ENCODE data around the gene SKAP2. TPM values are rescaled to one million over a fixed set of nuclear protein-coding genes. Genes with fewer than 3 reads are reported as not detected.

Gene SKAP2
- polyA plus RNA-seq, 1 of the 3 experiments (the other 2 are of a cell fraction) = 0.69 TPM

DNA sequence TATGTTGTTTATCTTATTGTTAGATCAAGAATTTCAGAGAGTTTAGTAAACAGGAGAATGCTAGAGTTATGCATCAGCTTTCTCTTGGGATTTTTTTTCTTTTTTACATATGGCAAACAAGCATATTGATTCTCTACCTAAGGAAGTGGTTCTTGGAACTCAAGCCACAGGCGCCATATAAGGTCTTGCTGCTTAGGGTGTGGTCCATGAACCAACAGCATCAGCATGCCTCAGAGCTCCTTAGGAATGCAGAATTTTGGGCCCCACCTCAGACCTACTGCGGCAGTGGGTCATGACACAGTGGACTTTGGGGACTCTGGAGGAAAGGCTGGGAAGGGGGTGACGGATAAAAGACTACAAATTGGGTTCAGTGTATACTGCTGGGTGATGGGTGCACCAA lies 230.8 kb downstream of the SKAP2 start (continued):
- TF ChIP-seq, protein P1, sequence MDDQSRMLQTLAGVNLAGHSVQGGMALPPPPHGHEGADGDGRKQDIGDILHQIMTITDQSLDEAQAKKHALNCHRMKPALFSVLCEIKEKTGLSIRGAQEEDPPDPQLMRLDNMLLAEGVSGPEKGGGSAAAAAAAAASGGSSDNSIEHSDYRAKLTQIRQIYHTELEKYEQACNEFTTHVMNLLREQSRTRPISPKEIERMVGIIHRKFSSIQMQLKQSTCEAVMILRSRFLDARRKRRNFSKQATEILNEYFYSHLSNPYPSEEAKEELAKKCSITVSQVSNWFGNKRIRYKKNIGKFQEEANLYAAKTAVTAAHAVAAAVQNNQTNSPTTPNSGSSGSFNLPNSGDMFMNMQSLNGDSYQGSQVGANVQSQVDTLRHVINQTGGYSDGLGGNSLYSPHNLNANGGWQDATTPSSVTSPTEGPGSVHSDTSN (IDR thresholded peaks at IDR 0.05) = no peak
- TF ChIP-seq, protein P2, sequence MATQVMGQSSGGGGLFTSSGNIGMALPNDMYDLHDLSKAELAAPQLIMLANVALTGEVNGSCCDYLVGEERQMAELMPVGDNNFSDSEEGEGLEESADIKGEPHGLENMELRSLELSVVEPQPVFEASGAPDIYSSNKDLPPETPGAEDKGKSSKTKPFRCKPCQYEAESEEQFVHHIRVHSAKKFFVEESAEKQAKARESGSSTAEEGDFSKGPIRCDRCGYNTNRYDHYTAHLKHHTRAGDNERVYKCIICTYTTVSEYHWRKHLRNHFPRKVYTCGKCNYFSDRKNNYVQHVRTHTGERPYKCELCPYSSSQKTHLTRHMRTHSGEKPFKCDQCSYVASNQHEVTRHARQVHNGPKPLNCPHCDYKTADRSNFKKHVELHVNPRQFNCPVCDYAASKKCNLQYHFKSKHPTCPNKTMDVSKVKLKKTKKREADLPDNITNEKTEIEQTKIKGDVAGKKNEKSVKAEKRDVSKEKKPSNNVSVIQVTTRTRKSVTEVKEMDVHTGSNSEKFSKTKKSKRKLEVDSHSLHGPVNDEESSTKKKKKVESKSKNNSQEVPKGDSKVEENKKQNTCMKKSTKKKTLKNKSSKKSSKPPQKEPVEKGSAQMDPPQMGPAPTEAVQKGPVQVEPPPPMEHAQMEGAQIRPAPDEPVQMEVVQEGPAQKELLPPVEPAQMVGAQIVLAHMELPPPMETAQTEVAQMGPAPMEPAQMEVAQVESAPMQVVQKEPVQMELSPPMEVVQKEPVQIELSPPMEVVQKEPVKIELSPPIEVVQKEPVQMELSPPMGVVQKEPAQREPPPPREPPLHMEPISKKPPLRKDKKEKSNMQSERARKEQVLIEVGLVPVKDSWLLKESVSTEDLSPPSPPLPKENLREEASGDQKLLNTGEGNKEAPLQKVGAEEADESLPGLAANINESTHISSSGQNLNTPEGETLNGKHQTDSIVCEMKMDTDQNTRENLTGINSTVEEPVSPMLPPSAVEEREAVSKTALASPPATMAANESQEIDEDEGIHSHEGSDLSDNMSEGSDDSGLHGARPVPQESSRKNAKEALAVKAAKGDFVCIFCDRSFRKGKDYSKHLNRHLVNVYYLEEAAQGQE (IDR thresholded peaks at IDR 0.05; ENCODE audit: low read depth, low read length) = no peak

DNA sequence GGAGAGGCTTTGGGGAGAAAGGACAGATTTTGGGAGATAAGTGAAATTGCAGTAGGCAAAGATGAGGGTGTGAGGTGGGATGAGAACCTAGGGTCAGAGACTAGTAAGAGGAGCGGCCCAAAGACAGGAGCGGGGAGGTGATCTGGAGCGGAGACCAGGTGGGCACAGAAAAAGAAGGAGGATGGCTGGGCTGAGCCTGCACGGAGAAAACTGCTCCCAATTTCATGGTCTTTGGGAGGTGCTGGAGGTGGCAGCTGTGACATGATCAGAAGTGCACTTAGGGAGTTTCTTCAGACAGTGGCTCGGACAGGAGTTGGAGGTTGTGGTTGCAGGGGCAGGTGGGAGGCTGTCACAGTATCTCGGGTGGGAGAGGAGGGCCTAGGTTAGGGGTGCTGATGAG lies 232.8 kb downstream of the SKAP2 start:
- no peak overlapping the region for H3K27ac ChIP-seq (ENCODE audit: low read depth in 2 of 2, low read length in 1 of 2)
- no peak overlapping the region for H3K4me3 ChIP-seq (ENCODE audit: low read depth in 2 of 2, low read length in 1 of 2)
- no peak for DNase-seq
- POLR2A ChIA-PET = no interaction called here
- TF ChIP-seq NRF1 (IDR thresholded peaks at IDR 0.05; ENCODE audit: low read depth, low read length) (no peak), FOXM1 (IDR thresholded peaks at IDR 0.05; ENCODE audit: low read depth) (no peak), RXRA (IDR thresholded peaks at IDR 0.05; ENCODE audit: borderline replicate concordance, low read depth) (no peak), RAD21 (IDR thresholded peaks at IDR 0.05; ENCODE audit: low read length) (no peak)
- H4K20me1 ChIP-seq (ENCODE audit: insufficient read depth) = no peaks in the 10 kb centered on the region
- H3K9me2 ChIP-seq = no peaks in the 10 kb centered on the region
- H3K9ac ChIP-seq = no peak overlapping the region
- peaks cover 0 to 4% of the 10 kb centered on the region in 2 experiments; a peak in 1 of 4 replicates for H3K4me1 ChIP-seq (ENCODE audit: control insufficient read depth in 1 of 2, insufficient read depth in 2 of 2, low read depth in 1 of 2, low read length in 1 of 2)
- no peaks in the 10 kb centered on the region for H3K79me2 ChIP-seq (ENCODE audit: insufficient read depth)
- CTCF ChIA-PET = interaction anchor here (1.0 kb wide), 1 partner anchor 263 kb away, joined by 3 read pairs; no protein-coding TSS in a partner anchor
- WGBS (ENCODE audit: low lambda C conversion rate) = 65% methylated on average over 6 of the region's 6 CpGs
- H2AFZ ChIP-seq (ENCODE audit: low read depth) = no peak overlapping the region
- H3K36me3 ChIP-seq (replicated peaks in 1 of 2; ENCODE audit: control insufficient read depth in 1 of 2, insufficient read depth in 2 of 2, low read length in 1 of 2) = no peaks in the 10 kb centered on the region
- H3K4me2 ChIP-seq = no peak overlapping the region
- no peaks in the 10 kb centered on the region for H3K27me3 ChIP-seq (ENCODE audit: insufficient read depth)
- no peaks in the 10 kb centered on the region for H3K9me3 ChIP-seq
- no peaks in the 10 kb centered on the region for H3F3A ChIP-seq (replicated peaks; ENCODE audit: insufficient read depth)

DNA sequence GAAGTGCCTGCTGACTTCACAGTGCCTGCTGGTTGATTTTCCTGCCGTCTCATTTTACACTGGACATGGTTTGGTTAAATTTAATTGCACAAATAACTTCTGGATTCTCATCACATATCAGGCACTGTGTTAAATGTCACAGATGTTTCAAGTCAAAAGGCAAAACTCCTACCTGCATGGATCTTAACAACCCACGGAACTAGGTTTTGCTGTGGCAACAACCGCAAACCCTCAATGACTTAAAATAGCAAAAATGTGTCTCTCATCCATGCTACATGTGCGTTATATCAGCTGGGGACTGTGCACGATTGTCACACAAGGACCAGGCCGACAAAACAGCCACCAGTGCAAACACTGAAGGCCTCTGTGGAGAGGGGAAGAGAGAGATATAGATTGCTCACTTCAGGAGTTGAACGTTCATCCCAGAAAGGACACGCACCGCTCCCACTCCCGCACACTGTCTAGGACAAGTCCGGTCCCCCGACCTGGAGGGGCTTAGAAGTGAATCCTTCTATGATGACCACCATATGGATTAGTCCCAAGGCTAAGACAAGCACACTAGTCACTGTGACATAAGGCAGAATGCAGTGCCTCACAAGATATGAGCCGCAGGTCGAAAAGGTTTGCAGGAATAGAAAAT lies 233.3 kb downstream of the SKAP2 start:
- no peaks in the 10 kb centered on the region for H3K9me2 ChIP-seq
- no peaks in the 10 kb centered on the region for H4K20me1 ChIP-seq (ENCODE audit: insufficient read depth)
- H3K36me3 ChIP-seq (replicated peaks in 1 of 2; ENCODE audit: control insufficient read depth in 1 of 2, insufficient read depth in 2 of 2, low read length in 1 of 2) = no peaks in the 10 kb centered on the region
- H2AFZ ChIP-seq (ENCODE audit: low read depth) = no peak overlapping the region
- no peak overlapping the region for H3K27ac ChIP-seq (ENCODE audit: low read depth in 2 of 2, low read length in 1 of 2)
- no peak for DNase-seq
- no peaks in the 10 kb centered on the region for H3K27me3 ChIP-seq (ENCODE audit: insufficient read depth)
- CTCF ChIA-PET = interaction anchor here (2.2 kb wide), 1 partner anchor 36 kb away, joined by 7 read pairs; no protein-coding TSS in a partner anchor
- POLR2A ChIA-PET = no interaction called here
- no peak overlapping the region for H3K9ac ChIP-seq
- H3K79me2 ChIP-seq (ENCODE audit: insufficient read depth) = no peaks in the 10 kb centered on the region
- H3K9me3 ChIP-seq = no peaks in the 10 kb centered on the region
- peaks cover 0 to 4% of the 10 kb centered on the region in 2 experiments; a peak in 1 of 4 replicates for H3K4me1 ChIP-seq (ENCODE audit: control insufficient read depth in 1 of 2, insufficient read depth in 2 of 2, low read depth in 1 of 2, low read length in 1 of 2)
- 57% methylated on average over 14 of the region's 14 CpGs for WGBS (ENCODE audit: low lambda C conversion rate)
- H3K4me2 ChIP-seq = no peak overlapping the region
- no peaks in the 10 kb centered on the region for H3F3A ChIP-seq (replicated peaks; ENCODE audit: insufficient read depth)
- H3K4me3 ChIP-seq (ENCODE audit: low read depth in 2 of 2, low read length in 1 of 2) = no peak overlapping the region
- no peak for TF ChIP-seq MXI1 (IDR thresholded peaks at IDR 0.05; ENCODE audit: low read depth, low read length)
- TF ChIP-seq, protein P3, sequence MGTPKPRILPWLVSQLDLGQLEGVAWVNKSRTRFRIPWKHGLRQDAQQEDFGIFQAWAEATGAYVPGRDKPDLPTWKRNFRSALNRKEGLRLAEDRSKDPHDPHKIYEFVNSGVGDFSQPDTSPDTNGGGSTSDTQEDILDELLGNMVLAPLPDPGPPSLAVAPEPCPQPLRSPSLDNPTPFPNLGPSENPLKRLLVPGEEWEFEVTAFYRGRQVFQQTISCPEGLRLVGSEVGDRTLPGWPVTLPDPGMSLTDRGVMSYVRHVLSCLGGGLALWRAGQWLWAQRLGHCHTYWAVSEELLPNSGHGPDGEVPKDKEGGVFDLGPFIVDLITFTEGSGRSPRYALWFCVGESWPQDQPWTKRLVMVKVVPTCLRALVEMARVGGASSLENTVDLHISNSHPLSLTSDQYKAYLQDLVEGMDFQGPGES (IDR thresholded peaks at IDR 0.05; ENCODE audit: low read depth, low read length) = no peak
- TF ChIP-seq, protein P4, sequence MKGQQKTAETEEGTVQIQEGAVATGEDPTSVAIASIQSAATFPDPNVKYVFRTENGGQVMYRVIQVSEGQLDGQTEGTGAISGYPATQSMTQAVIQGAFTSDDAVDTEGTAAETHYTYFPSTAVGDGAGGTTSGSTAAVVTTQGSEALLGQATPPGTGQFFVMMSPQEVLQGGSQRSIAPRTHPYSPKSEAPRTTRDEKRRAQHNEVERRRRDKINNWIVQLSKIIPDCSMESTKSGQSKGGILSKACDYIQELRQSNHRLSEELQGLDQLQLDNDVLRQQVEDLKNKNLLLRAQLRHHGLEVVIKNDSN (IDR thresholded peaks at IDR 0.05; ENCODE audit: borderline replicate concordance, low read depth) = no peak
- TF ChIP-seq CHD2 (IDR thresholded peaks at IDR 0.05; ENCODE audit: low read length, partially characterized antibody) = no peak
- TF ChIP-seq POLR2AphosphoS5 (IDR thresholded peaks at IDR 0.05; ENCODE audit: low read depth, low read length) = no peak
- no peak for TF ChIP-seq FOXM1 (IDR thresholded peaks at IDR 0.05; ENCODE audit: low read depth)
- no peak for TF ChIP-seq TCF12 (IDR thresholded peaks at IDR 0.05)
- no peak for TF ChIP-seq TAF1 (IDR thresholded peaks at IDR 0.05; ENCODE audit: borderline replicate concordance, low read depth, low read length)
- TF ChIP-seq RCOR1 (IDR thresholded peaks at IDR 0.05; ENCODE audit: low read length) = no peak
- TF ChIP-seq NFIC (IDR thresholded peaks at IDR 0.05; ENCODE audit: borderline replicate concordance) = no peak
- TF ChIP-seq JUND (IDR thresholded peaks at IDR 0.05) = no peak
- no peak for TF ChIP-seq RAD21 (IDR thresholded peaks at IDR 0.05; ENCODE audit: low read length)
- no peak for TF ChIP-seq EZH2phosphoT487 (IDR thresholded peaks at IDR 0.05; ENCODE audit: borderline replicate concordance, low read depth)
- TF ChIP-seq RXRA (IDR thresholded peaks at IDR 0.05; ENCODE audit: borderline replicate concordance, low read depth) = no peak
